Amygdala (tissue), 56 donors: ENCODE measurements around the gene TMUB2.

Source experiments
- DNase-seq, 56 donors: peaks; one replicate each; lab custom pipeline; 2025; lab: John Stamatoyannopoulos, UW

Gene TMUB2

DNA sequence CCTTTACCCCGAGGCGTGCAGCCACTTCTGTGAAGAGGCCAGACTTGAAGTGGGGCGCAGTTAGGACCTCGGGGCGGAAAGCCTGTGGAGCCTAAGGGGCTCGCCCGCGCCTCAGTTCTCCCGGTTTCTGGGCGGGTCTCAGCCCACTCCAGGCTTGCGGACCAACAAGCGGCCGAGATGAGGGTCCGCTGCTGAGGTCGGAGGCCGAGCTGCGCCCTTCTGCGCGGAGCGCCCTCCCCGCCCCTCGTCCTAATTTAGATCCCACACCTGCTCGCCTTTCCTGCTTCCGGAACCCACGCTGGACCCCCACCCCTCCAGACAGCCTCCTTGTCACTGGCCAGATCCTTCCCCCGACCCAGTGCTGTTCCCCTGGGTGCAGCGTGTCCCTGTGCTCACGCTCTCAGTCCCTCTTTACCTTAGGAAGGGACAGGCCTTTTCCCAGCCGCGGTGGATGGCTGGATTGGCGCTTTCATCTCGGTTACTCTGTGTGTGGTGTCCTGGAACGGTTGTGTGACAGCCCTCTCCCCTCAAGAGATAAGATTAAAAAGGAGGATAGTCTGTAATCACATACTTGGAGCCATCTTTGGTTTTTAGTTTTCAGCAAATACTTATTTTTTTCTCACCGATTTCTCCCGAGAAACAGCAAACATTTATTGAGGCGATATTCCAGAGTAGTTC, 13.8 kb downstream of the TMUB2 start:
- peak in 2 of 56 donors; percentile 28 to 59 for DNase-seq

DNA sequence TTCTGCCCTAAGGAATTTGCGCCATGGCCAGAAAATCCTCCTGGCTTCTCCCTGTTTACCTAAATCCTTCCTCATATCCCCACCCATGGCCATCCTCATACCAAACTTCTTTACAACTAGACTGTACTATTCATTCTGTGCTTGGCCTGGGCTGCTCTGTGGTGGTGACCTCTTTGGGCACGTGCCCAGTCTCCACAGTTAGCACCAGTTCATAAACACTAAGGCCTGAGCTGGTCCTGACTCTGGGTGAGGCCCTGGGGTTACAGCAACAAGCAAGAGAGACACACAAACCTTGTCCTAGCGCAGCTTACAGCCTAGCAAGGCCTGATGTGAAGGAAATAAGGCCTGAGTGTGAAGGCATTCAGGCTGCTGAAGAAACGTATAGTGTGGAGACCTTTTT, 16.0 kb downstream of the TMUB2 start:
- no peak for DNase-seq

DNA sequence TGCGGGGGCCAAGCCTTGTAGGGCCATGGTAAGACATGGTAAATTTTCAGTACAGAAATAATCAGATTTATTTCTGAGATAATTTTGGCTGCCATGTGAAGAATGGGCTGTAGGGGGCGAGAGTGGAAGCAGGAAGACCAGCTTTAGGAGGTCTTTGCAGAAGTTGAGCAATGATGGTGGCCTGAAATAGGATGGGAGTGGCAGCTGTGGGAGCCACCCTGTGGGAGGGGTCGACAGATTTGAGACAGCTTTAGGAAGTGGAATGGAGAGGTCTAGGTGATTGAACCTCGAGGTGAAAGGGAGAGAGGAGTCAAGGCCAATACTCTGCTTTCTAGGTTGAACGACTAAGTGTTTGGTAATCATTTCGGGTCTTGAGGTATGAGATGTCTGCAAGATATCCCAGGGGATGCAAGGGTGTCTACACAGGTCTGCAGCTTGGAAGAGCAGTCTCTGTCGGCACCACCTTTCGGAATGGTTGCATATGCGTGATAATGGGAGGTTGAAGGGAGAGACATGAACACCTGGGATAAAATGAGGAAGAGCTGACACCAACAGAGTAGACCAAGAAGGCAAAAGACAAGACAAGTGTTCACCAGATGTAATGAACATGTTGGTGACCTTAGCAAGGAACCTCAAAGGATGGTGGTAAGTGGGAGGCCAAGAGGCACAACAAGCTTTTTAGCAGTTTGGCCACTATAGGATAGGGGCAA, 17.1 kb downstream of the TMUB2 start:
- DNase-seq = peak in 5 of 56 donors; percentile 2 to 35 (median 8)

- no peak for DNase-seq
Observed at GRCh38 chr17:44204441-44204882, 17.7 kb downstream of the TMUB2 start.

- DNase-seq = no peak
Observed at GRCh38 chr17:44205962-44206824, 19.4 kb downstream of the TMUB2 start.

- no peak for DNase-seq
Observed at GRCh38 chr17:44206825-44207155, 20.0 kb downstream of the TMUB2 start.

DNA sequence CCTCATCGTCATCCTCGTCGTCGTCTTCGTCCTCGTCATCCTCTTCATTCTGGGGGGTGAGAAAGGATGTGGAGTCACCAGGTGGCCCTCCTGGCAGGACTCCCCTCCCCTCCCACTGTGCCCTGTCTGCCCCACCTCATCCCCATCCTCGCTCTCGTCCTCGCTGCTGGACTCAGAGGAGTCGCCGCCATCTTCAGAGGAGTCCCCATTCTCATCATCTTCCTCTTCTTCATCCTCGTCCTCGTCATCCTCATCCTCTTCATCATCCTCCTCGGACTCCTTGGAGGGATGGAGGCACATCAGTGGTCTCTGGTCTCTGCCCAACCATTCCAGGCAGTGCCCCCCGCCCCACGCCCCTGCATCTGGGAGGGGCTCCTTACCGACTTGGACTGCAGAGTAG, 20.5 kb downstream of the TMUB2 start:
- no peak for DNase-seq

DNA sequence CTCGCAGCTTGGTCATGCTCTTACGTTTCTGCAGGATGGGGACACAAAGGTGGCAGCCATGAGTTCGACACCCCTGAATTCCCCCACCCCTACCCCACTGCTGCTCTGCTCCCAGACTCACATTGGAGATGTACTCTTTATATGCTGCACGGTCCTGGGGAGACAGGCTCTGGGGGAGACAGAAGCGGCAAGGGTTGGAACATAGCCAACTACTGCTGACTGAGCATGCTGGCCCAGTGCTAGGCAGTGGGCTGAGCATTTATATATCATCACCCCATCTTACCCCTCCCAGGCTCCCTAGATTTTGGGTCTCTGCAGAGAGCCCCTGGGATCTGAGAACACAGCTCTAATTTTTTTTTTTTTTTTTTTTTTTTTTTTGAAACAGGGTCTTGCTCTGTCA, 21.0 kb downstream of the TMUB2 start:
- DNase-seq = no peak

GRCh38 chr17:44209786-44210341, 23.1 kb downstream of the TMUB2 start:
- no peak for DNase-seq

DNA sequence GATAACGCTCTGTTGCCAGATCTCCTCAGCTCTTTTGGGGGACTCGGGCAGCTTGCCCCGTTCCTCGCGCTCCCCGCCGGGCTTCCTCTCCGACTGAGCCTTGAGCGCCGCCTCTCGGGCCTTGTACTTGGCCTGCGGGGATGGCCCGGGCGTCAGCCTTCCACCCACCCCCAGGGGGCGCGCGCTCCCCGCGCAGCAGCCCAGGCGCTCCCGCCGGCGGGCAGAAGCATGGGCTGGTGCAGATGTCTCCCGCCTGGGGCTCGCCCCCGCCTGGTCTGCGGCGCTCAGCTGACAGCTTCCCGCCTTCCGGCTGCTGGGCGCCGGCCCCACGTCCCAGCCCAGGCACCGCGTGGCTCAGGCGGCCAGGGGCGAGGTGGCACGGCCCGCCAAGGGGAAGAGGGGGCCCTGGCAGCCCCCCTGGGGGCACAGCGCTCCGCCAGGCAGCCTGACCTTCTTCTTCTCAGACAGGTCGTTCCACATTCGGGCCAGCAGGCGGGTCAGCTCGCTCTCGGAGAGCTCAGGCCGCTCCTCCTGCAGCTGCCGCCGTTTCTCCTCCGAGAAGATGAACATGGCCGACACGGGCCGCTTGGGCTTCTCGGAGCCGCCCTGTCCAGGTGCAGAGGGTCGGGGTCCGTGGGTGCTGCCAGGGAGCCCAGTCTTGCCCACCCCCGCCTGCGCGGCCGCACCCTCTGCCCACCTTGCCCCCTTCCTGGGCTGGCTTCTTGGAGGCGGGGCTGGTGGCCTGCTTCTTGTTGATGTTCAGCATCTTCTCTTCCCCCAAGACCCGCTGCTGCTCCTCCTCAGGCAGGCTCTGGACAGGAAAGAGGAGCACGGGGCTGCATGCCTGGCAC, 23.8 kb downstream of the TMUB2 start:
- DNase-seq = peak in 55 of 56 donors; percentile 37 to 92 (median 74)

DNA sequence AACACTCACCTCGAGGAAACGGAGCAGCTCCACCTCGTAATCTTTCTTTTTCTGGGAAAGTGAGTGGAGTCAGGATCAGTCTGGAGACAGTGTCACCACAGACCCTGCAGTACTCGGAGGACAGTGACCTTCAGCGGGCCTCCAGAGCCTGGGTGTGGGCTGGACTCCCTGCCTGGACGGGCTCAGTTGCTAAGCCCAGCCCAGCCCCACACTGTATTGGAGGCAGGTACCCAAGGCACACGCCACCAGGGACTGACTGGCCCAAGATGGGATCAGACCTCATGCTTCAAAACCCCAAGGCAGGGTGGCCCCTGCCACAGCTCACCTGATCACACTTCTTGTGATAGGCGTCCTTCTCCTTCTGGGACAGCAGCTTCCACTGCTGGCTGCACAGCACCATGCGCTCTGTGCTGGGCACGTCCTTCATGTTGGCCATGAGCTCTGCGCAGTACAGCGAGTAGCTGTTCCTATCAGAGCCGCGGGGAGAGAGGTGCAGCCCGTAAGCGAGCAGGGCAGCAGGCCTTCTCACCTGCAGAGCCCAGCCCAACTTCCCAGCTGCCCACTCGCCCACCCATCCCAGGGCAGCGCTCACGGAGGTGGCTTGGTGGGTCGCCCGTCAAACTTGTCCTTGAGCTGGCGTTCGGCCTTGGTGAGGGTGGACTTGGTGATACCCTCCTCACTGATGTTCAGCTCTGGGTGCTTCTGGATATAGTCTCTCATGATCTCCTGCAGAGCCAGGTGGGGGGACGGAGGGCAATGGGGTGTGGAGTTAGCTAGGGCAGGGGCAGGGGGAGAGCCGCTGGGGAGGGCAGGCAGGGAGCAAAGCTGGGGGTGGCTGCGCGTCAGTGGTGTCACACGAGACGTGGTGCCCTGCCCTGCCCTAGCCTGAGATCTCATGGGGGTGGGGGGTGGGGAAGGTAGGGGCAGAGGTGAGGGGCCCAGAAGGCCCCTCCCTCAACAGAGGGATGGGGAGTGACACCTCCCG, 24.8 kb downstream of the TMUB2 start:
- DNase-seq = no peak

GRCh38 chr17:44212507-44213402, 26.0 kb downstream of the TMUB2 start:
- DNase-seq = no peak

DNA sequence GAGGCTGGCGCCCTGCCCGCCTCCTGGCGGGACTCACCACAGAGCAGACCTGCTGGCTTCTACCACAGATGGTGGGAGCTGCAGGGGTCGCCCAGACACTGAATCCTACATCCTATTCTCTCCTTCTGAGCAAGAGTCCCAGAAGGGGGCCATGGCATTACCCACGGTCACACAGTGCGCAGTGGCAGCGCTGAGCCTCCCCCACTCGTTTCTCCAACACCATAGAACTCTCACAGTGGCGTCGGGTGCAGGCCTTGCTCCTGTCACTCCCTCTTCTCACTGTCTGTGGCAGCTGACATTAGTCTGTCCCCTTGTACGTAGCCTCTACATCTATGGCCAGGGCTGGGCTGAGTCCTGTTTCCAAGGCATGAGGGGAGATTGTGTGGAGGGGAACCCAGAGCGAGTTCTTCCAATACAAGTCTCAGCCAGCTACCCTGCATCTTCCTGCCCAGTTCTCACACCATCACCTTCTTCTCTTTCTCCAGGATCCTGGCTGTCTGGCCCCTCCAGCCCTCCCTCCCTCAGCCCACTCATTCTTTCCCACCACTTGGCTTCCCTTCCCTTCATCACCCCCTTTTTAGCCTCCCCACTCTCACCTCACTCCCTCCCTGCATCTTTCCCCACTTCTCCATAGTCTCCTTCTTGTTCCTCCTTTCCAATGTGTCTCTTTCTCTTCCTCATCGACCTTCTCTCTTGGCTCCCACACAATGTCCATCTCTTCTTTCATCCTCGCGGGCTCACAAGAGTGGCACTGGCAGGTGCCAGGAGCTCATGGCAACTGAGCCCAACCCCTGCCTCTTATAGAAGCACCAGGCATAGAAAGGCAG, 26.8 kb downstream of the TMUB2 start:
- DNase-seq = no peak

GRCh38 chr17:44214230-44214494, 27.4 kb downstream of the TMUB2 start:
- DNase-seq = no peak

- DNase-seq = no peak
Observed at GRCh38 chr17:44214896-44215295, 28.1 kb downstream of the TMUB2 start.

DNA sequence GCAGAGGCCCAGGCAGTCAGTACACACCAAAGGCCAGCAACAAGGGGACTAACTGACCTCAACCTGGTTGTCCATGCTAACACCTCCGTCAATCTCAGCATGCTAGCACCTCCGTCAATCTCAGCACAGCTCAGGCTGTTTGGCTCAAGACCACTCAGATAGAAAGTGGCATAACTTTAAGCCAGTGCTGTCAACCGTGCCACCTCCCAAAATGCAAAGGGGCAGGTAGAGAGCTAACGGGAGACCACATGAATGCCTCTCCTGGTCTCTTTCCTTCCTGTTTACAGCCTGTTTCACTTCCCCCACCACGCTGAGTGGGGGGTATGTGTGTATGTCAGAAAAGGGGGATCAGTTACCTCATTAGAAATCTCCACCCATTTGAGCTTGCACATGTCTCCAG, 29.4 kb downstream of the TMUB2 start:
- no peak for DNase-seq

GRCh38 chr17:44216694-44217093, 29.9 kb downstream of the TMUB2 start:
- DNase-seq = no peak
